IMR-90 (cell line): Measurements from ENCODE around the gene ACSM6.
"Not testable (repeated sequence)": the region's sequence is repeated elsewhere in the genome, so short reads cannot be mapped to it uniquely, and the experiment has no call there.

ENCODE experiments used
- CEBPB ChIP-seq: IDR thresholded peaks from 2 replicates; pipeline ENCODE4 v1.6.1; 2012; ENCODE audit warnings: low read depth, low read length, improper control_type of control experiment
- CTCF ChIP-seq: conservative IDR thresholded peaks from 2 replicates; pipeline ENCODE4 v1.5.1; 2012; ENCODE audit warnings: mild to moderate bottlenecking, low read depth, low read length, improper control_type of control experiment

- TF ChIP-seq CTCF, CEBPB: not testable (repeated sequence)
These were observed 46.1 kb downstream of the ACSM6 start for GRCh38 chr10:95240096-95240495.
